ENCODE data around the gene FAM120A.

The FAM120A gene

GRCh38 chr9:93488244-93488643 is 36.8 kb downstream of the FAM120A start:
- no peak overlapping the region for H3K4me3 ChIP-seq (replicated peaks in 1 of 2; ENCODE audit: low read depth in 2 of 2, low read length in 2 of 2)
- TF ChIP-seq, protein P1, sequence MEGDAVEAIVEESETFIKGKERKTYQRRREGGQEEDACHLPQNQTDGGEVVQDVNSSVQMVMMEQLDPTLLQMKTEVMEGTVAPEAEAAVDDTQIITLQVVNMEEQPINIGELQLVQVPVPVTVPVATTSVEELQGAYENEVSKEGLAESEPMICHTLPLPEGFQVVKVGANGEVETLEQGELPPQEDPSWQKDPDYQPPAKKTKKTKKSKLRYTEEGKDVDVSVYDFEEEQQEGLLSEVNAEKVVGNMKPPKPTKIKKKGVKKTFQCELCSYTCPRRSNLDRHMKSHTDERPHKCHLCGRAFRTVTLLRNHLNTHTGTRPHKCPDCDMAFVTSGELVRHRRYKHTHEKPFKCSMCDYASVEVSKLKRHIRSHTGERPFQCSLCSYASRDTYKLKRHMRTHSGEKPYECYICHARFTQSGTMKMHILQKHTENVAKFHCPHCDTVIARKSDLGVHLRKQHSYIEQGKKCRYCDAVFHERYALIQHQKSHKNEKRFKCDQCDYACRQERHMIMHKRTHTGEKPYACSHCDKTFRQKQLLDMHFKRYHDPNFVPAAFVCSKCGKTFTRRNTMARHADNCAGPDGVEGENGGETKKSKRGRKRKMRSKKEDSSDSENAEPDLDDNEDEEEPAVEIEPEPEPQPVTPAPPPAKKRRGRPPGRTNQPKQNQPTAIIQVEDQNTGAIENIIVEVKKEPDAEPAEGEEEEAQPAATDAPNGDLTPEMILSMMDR (IDR thresholded peaks at IDR 0.05; ENCODE audit: low read depth, low read length) = no peak
- DNase-seq (ENCODE audit: low read depth in 2 of 2) = no peak

DNA sequence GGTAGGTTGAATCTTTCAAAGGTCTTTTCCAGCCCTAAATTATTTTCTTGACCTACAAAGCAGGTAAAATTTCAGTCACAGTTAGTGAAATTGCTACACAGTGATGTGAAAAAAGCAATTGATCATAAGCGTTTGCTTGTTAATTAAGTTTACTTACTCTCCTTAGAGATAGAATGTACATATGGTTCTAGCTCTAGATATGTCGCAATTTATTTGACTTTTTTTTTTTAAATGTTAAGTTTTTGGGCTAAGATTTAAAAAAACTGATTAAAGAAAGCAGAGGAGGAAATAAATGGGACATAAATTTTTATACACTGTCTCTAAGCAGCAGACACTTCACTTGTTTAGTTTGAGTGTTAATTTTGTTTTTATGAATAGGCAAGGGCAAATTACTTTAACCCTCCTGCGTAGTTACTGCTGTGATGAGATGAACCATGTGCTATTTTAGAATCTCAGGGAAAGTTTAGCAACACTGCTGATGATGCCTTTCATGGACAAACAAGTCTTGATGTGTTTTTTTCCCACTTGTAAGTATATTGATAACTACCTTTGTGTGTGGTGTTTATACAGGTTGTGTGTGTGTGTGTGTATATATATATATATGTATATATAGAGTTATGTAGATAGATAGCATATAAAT is 40.2 kb downstream of the FAM120A start:
- H3K4me3 ChIP-seq (replicated peaks in 1 of 2; ENCODE audit: low read depth in 2 of 2, low read length in 2 of 2) = no peak overlapping the region
- DNase-seq (ENCODE audit: low read depth in 2 of 2) = no peak
- TF ChIP-seq, protein P1 (IDR thresholded peaks at IDR 0.05; ENCODE audit: low read depth, low read length) = no peak

GRCh38 chr9:93492327-93492726 is 40.8 kb downstream of the FAM120A start:
- no peak for DNase-seq (ENCODE audit: low read depth in 2 of 2)
- TF ChIP-seq, protein P1 (IDR thresholded peaks at IDR 0.05; ENCODE audit: low read depth, low read length) = no peak
- no peak overlapping the region for H3K4me3 ChIP-seq (replicated peaks in 1 of 2; ENCODE audit: low read depth in 2 of 2, low read length in 2 of 2)

- no peak overlapping the region for H3K4me3 ChIP-seq (replicated peaks in 1 of 2; ENCODE audit: low read depth in 2 of 2, low read length in 2 of 2)
- TF ChIP-seq, protein P1 (IDR thresholded peaks at IDR 0.05; ENCODE audit: low read depth, low read length) = no peak
- DNase-seq (ENCODE audit: low read depth in 2 of 2) = no peak
Measured at GRCh38 chr9:93493949-93494348, 42.5 kb downstream of the FAM120A start.

DNA sequence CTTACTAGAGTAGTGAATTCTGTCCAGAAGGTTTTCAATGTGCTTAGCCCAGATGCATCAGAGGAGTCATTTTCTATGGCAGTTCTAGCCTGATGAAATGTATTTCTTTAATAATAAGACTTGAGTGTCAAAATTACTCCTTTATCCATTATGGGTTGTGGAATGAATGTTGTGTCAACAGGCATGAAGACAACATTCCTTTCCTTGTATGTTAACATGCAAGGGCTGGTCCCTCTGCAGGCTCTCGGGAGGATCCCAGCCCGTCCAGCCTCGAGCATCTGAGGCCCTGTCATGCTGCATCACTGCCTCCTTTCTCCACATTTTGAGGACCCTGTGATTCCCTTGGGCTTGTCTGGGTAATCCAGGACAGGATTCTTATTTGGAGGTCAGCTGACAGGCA is 44.8 kb downstream of the FAM120A start:
- no peak for DNase-seq (ENCODE audit: low read depth in 2 of 2)
- TF ChIP-seq, protein P1 (IDR thresholded peaks at IDR 0.05; ENCODE audit: low read depth, low read length) = no peak

GRCh38 chr9:93500571-93501298 is 49.2 kb downstream of the FAM120A start:
- TF ChIP-seq, protein P1 (IDR thresholded peaks at IDR 0.05; ENCODE audit: low read depth, low read length) = no peak

More for the DNA sequence above, 44.8 kb downstream of the FAM120A start:
- H3K4me3 ChIP-seq (replicated peaks in 1 of 2; ENCODE audit: low read depth in 2 of 2, low read length in 2 of 2) = no peak overlapping the region

More at GRCh38 chr9:93500571-93501298, 49.2 kb downstream of the FAM120A start:
- peak overlapping the region in 1 of 2 donors; percentile 50 for H3K4me3 ChIP-seq (replicated peaks in 1 of 2; ENCODE audit: low read depth in 2 of 2, low read length in 2 of 2)
- DNase-seq (ENCODE audit: low read depth in 2 of 2) = no peak

All from cardiac fibroblast (primary cell).